Measurements from ENCODE around the gene PCMT1. TPM values are rescaled to one million over a fixed set of nuclear protein-coding genes. Genes with fewer than 3 reads are reported as not detected.

The PCMT1 gene
- total and polyA plus RNA-seq, 10 of the 15 experiments (the other 5 are each of a cell fraction or from before 2014, with no cell fraction given): 48.5 to 126 (median 81.2) TPM

DNA sequence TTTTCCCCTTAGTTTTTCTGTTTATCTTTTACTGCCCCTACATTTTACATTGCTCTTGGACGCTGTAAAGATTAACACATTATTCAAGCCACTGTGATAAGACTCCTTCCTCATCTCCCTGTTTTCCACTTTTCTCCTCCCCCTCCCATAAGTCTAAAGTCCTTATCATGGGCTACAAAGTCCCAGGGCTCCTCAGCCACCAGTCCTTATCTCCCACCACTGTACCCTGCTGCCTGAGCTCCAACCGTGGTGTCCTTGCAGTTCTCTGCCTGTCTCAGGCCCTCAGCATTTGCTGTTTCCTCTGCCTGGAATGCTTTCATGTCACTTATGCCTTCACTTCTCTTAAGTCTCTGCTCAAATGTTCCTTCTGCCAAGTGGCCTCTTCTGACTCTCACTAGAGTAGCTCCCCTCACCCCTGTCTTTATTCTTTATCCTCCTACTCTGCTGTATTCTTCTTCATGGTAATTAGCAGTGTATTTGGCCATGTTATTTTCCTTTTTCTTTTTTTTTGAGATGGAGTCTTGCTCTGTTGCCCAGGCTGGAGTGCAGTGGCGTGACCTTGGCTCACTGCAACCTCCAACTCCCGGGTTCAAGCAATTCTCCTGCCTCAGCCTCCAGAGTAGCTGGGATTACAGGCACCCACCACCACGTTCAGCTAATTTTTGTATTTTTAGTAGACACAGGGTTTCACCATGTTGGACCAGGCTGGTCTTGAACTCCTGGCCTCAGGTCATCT is 20.9 kb upstream of the PCMT1 start (continued):
- no peak for TF ChIP-seq SIX5 (IDR thresholded peaks at IDR 0.05; ENCODE audit: low read depth, low read length, severe bottlenecking)
- TF ChIP-seq RCOR1 (conservative IDR thresholded peaks at IDR 0.05; ENCODE audit: low read depth, low read length): no peak
- TF ChIP-seq MYC (IDR thresholded peaks at IDR 0.05; ENCODE audit: insufficient read depth, insufficient read length, insufficient replicate concordance, low read length, severe bottlenecking): no peak
- TF ChIP-seq ZNF622 (IDR thresholded peaks at IDR 0.05): no peak
- TF ChIP-seq FOXM1 (IDR thresholded peaks at IDR 0.05; ENCODE audit: low read depth, low read length): no peak
- TF ChIP-seq WRNIP1 (IDR thresholded peaks at IDR 0.05; ENCODE audit: borderline replicate concordance, low read depth, low read length): no peak
- TF ChIP-seq, protein P1, sequence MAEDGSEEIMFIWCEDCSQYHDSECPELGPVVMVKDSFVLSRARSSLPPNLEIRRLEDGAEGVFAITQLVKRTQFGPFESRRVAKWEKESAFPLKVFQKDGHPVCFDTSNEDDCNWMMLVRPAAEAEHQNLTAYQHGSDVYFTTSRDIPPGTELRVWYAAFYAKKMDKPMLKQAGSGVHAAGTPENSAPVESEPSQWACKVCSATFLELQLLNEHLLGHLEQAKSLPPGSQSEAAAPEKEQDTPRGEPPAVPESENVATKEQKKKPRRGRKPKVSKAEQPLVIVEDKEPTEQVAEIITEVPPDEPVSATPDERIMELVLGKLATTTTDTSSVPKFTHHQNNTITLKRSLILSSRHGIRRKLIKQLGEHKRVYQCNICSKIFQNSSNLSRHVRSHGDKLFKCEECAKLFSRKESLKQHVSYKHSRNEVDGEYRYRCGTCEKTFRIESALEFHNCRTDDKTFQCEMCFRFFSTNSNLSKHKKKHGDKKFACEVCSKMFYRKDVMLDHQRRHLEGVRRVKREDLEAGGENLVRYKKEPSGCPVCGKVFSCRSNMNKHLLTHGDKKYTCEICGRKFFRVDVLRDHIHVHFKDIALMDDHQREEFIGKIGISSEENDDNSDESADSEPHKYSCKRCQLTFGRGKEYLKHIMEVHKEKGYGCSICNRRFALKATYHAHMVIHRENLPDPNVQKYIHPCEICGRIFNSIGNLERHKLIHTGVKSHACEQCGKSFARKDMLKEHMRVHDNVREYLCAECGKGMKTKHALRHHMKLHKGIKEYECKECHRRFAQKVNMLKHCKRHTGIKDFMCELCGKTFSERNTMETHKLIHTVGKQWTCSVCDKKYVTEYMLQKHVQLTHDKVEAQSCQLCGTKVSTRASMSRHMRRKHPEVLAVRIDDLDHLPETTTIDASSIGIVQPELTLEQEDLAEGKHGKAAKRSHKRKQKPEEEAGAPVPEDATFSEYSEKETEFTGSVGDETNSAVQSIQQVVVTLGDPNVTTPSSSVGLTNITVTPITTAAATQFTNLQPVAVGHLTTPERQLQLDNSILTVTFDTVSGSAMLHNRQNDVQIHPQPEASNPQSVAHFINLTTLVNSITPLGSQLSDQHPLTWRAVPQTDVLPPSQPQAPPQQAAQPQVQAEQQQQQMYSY (CRISPR knock-in tag; IDR thresholded peaks at IDR 0.05): no peak
- TF ChIP-seq, protein P2, sequence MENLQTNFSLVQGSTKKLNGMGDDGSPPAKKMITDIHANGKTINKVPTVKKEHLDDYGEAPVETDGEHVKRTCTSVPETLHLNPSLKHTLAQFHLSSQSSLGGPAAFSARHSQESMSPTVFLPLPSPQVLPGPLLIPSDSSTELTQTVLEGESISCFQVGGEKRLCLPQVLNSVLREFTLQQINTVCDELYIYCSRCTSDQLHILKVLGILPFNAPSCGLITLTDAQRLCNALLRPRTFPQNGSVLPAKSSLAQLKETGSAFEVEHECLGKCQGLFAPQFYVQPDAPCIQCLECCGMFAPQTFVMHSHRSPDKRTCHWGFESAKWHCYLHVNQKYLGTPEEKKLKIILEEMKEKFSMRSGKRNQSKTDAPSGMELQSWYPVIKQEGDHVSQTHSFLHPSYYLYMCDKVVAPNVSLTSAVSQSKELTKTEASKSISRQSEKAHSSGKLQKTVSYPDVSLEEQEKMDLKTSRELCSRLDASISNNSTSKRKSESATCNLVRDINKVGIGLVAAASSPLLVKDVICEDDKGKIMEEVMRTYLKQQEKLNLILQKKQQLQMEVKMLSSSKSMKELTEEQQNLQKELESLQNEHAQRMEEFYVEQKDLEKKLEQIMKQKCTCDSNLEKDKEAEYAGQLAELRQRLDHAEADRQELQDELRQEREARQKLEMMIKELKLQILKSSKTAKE (IDR thresholded peaks at IDR 0.05; ENCODE audit: low read depth, poor library complexity, severe bottlenecking): no peak
- TF ChIP-seq RELA (IDR thresholded peaks at IDR 0.05; ENCODE audit: borderline replicate concordance, partially characterized antibody): no peak
- no peak for TF ChIP-seq NRF1 (conservative IDR thresholded peaks at IDR 0.05; ENCODE audit: low read depth, low read length)
- TF ChIP-seq IKZF1 (conservative IDR thresholded peaks at IDR 0.05): no peak
- no peak for TF ChIP-seq SMC3 (IDR thresholded peaks at IDR 0.05; ENCODE audit: borderline replicate concordance, low read length)
